ENCODE results near the gene LUZP4. TPM values are rescaled to one million over a fixed set of nuclear protein-coding genes. Genes with fewer than 3 reads are reported as not detected.

LUZP4 gene
- total and polyA plus RNA-seq, 2 of the 13 experiments (the other 11 are each of a cell fraction or from before 2014, with no cell fraction given) = not detected

- no peaks in the 10 kb centered on the region for H4K20me1 ChIP-seq (ENCODE audit: insufficient read depth, low read length)
- in situ Hi-C loops (cut with HindIII; ENCODE audit: extremely low pct_ligation_motif_present, low pct_unique_long_range_greater_than_20kb) = no loop called here
- H3K4me3 ChIP-seq (replicated peaks in 1 of 3; ENCODE audit: insufficient read depth in 1 of 3, low read depth in 2 of 3, low read length in 3 of 3) = no peak overlapping the region
- WGBS (ENCODE audit: low lambda C conversion rate) = 48% methylated on average over 4 of the region's 4 CpGs
- no peak overlapping the region for H2AFZ ChIP-seq (ENCODE audit: low read length)
- no peak overlapping the region for H3K27ac ChIP-seq (ENCODE audit: extremely low read length, insufficient read depth, low read length)
- intact Hi-C loops (cut with micrococcal nuclease; ENCODE audit: unreplicated experiment) = no loop called here
- no peak overlapping the region for H3K9ac ChIP-seq (ENCODE audit: insufficient read depth, low read depth, low read length)
- H3K4me1 ChIP-seq (ENCODE audit: insufficient read depth, low read length) = no peaks in the 10 kb centered on the region
- H3K4me2 ChIP-seq (ENCODE audit: low read depth, low read length) = no peak overlapping the region
- POLR2A ChIA-PET = no interaction called here
- H3K27me3 ChIP-seq (ENCODE audit: control insufficient read depth in 1 of 2, insufficient read depth in 2 of 2, low read length in 2 of 2) = no peaks in the 10 kb centered on the region; a peak in 1 of 5 replicates
- no TSS peak for BruUV-seq (replicated peaks)
- CTCF ChIA-PET (ENCODE audit: low intra/inter-chr PET ratio, low total read pairs) = no interaction called here
- FAIRE-seq (no peak), ATAC-seq (no peak), DNase-seq (ENCODE audit: low spot score) (no peak)
- H3K79me2 ChIP-seq (ENCODE audit: insufficient read depth, low read length) = no peaks in the 10 kb centered on the region
- H3K36me3 ChIP-seq (replicated peaks in 1 of 2; ENCODE audit: control insufficient read depth in 1 of 2, insufficient read depth in 2 of 2, low read length in 2 of 2) = no peaks in the 10 kb centered on the region
- H3K9me3 ChIP-seq (ENCODE audit: low read length) = no peaks in the 10 kb centered on the region
- no peak for TF ChIP-seq FOXO4 (CRISPR knock-in tag; conservative IDR thresholded peaks at IDR 0.05)
- no peak for TF ChIP-seq TSC22D2 (CRISPR knock-in tag; IDR thresholded peaks at IDR 0.05; ENCODE audit: borderline replicate concordance)
- TF ChIP-seq ZNF12 (CRISPR knock-in tag; IDR thresholded peaks at IDR 0.05) = no peak
- TF ChIP-seq ATAD3A (CRISPR knock-in tag; IDR thresholded peaks at IDR 0.05) = no peak
- TF ChIP-seq NFATC3 (CRISPR knock-in tag; IDR thresholded peaks at IDR 0.05) = no peak
- TF ChIP-seq FOXA3 (CRISPR knock-in tag; IDR thresholded peaks at IDR 0.05) = no peak
- no peak for TF ChIP-seq HMGXB3 (CRISPR knock-in tag; IDR thresholded peaks at IDR 0.05; ENCODE audit: borderline replicate concordance)
- no peak for TF ChIP-seq ZNF570 (CRISPR knock-in tag; IDR thresholded peaks at IDR 0.05; ENCODE audit: borderline replicate concordance)
- TF ChIP-seq ZNF451 (CRISPR knock-in tag; IDR thresholded peaks at IDR 0.05) = no peak
- TF ChIP-seq ZNF672 (CRISPR knock-in tag; IDR thresholded peaks at IDR 0.05) = no peak
- TF ChIP-seq NFIB (CRISPR knock-in tag; IDR thresholded peaks at IDR 0.05; ENCODE audit: borderline replicate concordance) = no peak
- no peak for TF ChIP-seq ZNF552 (CRISPR knock-in tag; IDR thresholded peaks at IDR 0.05; ENCODE audit: borderline replicate concordance)
- no peak for TF ChIP-seq ZKSCAN1 (IDR thresholded peaks at IDR 0.05; ENCODE audit: low read length)
- no peak for TF ChIP-seq HNF1B (CRISPR knock-in tag; IDR thresholded peaks at IDR 0.05)
Observed at GRCh38 chrX:115284877-115285276, 4.6 kb upstream of the LUZP4 start.
